HG02840 (cell line): Measurements from ENCODE around the gene RPL3.

Experiments used
- ATAC-seq: cut with Tn5 transposase; IDR thresholded peaks from one replicate; pipeline ENCODE4 v1.9.1; 2021; ENCODE audit warnings: mild to moderate bottlenecking, moderate library complexity, moderate number of reproducible peaks; ENCODE audit not compliant: unreplicated experiment, low FRiP score

RPL3 gene

GRCh38 chr22:39318507-39319283 is 728 bp downstream of the RPL3 start:
- ATAC-seq, result no peak

DNA sequence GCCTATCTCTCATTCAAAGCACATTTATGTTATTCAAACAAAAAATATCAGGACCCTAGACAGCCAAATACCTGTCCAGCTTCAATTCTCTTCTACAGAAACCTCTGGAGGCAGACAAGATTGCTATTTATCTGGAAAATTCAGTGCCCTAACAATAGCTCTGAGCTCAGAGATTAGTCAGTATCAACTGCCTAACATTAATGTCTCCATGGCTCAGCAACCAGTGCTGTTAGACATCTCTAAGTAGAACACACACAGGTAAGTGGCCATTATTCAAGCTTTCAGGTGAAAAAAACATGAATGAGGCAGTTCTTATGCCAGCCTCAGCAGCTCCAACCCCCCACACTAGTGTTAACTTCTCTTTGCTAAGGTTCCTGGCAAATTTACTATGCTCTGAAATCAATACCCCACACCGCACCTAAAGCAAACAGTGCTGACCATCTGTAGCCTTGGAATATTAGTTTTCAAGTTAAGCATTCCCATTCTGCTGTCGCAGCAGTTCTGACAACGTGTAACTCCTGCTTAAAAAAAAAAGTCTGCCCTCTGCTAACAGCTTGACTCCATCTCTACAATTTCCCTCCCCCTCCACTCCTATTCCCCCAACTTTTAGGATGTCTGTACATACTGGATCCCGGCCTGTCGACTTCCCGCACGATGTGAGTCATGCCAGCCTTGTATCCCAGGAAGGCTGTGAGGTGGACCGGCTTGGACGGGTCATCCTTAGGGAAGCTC is 1.5 kb downstream of the RPL3 start:
- ATAC-seq, result no peak

DNA sequence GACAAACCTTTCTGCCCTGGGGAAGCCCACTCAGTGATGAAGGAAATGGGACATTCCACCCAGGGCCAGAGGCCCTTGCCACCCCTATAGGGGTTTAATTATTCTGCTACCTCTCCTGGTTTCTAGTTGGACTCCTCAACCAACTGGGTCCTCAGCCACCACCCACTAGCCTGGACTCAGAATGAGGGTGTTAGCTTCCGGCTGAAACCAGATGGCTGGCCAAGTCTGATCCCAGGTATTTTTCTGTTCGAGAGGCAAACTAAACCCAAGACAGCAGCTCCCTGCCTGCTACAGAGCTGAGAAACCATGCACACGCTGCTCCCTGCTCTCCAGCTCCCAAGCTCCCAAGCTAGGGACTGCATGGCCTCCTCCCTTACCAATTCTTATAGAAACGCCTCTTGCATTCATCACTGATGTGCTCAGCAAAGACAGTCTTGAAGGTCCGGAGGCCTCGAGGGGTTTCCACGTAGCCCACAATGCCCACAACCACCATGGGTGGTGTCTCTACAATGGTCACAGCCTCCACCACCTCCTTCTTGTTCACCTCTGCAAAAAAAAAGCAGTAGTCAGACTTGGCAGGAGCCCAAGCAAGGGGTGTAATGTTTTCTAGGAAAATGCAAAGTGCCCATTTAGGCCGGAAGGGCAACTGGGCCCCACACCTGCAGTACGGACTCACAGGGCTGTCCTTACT is 2.2 kb downstream of the RPL3 start:
- ATAC-seq, result no peak

DNA sequence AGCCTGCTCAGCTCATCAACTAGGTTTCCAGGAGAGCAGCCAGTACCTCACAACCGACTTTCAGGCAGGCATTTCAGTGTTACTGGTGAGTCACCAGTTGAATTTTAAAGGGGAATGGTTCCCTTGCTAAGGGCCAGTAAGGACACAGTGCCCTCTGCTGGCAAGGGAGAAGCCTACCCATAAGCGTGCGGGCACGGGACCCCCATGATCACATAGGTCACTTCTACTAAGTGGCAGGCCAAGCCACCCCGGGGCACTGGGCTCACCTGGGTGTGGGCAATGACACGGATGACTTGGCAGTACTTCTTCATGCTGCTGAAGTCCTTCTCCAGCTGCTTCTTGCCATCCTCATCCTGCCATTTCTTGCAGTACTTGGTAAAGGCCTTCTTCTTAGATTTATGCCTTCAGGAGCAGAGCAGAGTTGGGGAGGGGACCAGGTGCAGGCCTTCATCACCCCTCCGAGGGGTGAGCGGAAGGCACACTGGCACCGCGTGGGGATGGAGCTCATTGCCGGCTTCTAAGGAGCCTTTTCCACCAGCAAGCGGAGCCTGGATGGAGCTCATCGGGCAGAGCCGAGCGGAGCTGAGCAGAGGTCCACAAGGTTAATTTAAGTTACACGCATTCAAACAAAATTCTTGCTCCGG is 2.9 kb downstream of the RPL3 start:
- ATAC-seq, result no peak

DNA sequence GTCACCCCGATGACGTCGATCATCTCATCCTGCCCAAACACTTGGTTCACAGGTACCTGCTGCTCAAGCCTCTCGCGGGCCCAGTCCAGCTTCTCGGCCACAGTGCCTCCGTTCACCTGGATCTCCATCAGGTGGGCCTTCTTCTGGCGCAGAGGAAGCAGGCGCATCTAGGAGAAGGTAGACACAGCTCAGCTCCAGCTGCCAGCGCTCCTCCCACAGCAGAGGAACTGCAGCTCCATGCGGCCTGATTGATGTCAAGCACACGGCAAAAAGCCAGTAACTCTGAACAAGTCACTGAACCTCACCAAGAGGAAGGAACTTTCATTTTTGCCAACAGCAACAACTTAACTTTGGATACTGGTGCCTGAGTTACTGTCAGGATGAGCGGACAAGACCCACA is 4.0 kb downstream of the RPL3 start:
- no peak for ATAC-seq

DNA sequence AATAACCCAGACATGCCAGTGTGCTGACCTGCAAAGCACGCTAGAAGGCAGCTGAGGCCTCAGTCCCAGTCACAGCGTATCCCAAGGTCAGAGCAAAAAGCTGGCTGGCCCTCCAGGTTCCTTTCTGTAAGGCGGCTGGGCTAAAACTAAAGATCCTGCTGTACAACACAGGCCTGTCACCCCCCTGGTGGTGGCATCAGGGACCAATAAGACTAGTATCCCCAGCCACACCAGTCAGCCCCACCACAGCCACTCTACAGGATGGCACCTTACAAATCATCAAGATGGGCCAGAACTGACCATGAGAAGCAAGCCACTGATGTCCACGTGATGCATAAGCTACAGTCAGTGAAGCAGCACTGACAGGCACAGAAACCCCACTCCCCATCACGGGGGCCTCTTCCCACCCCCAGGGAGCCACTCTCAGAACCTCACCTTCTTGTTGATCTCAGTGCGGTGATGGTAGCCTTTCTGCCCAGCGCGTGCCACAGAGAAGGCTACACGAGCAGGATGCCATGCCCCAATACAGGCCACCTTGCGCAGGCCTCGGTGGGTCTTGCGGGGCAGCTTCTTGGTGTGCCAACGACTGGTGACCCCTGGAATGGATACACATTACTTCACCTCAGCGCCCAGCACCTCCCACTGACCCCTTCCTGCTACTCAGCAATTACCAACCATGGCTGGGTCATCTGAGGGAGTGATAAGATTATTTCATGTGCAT is 5.0 kb downstream of the RPL3 start:
- no peak for ATAC-seq

DNA sequence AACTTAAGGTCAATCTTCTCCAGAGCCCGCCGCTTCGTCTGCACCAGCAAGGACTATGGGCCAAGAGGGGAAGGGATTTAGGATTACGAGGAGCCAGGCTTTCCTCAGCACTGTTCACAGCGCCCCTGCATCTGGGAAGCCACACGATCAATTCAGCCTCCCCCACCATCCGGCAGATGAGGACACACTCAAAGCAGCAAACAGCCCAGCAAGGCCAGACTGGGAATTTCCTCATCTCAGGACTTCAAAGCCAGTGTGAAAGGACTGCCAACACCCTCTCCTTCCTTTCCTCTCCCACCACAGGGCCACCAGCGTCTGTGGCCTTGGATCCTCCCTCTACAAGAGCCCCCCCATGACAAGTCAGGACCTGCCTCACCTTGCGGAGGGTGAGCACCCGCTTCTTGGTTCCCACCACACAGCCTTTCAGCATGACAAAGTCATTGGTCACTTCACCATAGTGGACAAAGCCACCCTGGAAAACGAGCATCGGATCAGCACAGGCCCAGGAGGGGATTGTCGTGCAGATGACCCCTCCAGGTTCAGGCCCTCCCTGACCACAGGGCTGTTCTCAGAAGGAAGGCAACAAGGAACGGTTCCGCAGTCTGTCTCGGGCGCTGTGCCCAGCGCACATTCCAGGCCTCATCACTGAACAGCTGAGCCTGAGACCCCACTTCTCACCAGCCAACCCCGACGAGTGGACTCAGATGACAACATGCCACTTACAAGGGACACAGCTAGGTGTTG is 6.0 kb downstream of the RPL3 start:
- ATAC-seq, result no peak

GRCh38 chr22:39312410-39312809 is 7.0 kb downstream of the RPL3 start:
- no peak for ATAC-seq

GRCh38 chr22:39311592-39312400 is 7.6 kb downstream of the RPL3 start:
- ATAC-seq, result no peak

DNA sequence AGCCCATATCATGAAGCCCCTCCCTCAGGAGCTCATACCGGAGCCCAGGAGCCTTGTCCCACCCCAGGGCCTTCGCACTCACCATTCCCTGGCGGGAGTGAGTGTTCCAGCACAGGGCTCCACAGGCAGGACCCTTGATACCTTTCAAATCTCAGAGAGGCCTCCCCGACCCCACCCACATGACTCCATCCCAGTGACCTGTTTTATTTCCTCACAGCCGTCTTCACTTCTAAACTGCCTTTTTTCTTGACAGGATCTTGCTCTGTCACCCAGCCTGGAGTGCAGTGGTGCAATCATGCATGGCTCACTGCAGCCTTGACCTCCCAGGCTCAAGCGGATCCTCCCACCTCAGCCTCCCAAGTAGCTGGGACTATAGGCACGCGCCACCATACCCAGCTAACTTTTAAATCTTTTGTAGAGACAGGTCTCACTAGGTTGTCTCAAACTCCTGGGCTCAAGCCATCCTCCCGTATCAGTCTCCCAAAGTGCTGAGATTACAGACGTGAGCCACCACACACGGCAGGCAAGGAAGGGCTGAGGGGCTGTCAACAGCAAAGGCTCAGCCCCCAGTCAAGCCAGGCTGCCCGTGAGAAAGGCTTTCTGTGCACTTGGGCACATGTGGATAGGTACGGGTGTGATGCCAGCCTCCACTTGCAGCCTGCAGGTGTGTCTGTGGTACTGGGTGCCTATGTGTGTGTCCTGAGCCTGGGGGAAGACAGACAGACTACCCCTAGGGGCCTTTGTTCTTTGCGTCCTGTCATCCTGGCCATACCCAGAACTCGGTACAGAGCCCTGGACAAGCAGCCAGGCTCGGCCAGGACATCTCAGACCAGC is 9.3 kb downstream of the RPL3 start:
- no peak for ATAC-seq

- no peak for ATAC-seq
Observed at GRCh38 chr22:39309364-39309861, 10.0 kb downstream of the RPL3 start.

GRCh38 chr22:39308614-39309363 is 10.6 kb downstream of the RPL3 start:
- ATAC-seq, result no peak

DNA sequence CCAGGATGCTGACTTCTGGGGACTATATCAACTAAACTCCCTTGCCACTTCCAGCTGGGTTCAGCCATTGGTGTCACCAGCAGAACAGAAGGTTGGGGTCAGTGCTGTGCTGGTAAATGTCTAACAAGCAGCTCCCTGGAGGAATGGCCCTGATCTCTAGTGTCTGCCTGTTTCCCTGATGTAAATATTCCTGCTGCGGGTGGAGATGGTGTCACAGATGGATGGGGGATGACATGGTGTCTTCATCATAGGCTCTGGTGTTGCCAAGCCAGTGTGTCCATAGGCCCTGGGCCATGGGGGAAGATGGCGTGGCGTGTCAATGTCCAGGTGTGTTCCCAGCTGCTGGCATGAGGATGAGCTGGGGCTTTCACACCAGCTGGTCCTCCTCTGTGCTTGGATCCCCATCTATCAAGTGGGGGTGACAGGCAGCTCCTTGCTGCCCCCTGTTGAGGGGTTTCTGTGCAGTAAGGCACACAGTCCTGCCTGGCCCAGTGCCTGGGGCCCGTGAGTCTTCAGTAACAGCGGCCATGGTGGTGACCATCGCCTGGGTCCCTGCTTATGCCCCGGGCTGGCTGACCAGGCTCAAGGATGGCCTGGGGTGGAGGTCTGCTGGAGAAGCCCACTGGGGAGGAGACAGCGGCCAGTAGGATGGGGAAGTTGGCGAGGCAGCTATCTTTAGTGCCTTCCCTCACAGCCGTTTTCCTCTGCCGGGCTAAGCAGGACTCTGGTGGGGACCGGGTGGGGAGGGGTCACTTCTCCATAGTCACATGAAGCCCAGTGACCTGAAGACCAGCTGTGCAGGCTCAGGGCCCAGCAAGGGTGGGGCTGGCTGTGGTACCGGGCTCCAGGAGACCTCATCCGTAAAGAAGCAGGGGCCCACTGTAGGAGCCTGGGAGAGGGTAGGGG is 12.7 kb downstream of the RPL3 start:
- ATAC-seq, result no peak

DNA sequence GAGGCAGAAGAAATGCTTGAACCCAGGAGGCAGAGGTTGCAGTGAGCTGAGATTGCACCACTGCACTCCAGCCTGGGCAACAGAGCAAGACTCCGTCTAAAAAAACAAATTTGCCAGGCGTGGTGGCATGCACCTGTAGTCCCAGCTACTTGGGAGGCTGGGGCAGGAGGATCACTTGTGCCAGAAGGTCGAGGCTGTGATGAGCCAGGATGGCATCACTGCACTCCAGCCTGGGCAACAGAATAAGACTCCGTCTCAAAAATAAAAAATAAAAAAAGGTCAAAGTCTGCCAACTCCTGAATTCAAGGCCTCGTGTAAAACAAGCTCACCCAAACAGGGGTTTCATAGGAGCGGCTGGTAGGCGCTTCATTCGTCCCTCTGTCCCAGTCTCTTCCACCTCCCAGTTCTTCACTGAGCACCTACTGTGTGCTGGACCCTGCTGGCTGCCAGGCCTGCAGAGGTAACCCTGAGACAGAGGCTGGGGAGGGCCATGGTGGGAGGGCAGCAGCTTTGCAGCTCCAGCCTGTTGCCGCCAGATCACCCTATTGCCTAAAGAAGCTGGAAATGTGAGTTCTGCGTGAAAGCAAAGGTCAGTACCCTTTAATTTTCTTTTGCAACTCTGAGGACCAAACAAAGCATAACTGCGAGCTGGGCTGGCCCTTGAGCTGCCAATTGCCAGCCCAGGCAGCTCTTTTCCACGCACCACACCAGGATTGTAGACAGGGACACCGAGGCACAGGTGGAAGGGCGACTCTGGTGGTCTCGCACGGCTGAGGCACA is 15.3 kb downstream of the RPL3 start:
- ATAC-seq, result no peak

- no peak for ATAC-seq
Observed at GRCh38 chr22:39303358-39303757, 16.1 kb downstream of the RPL3 start.
